GM23338 (cell line): ENCODE measurements around the gene NUP50. TPM values are rescaled to one million over a fixed set of nuclear protein-coding genes. Genes with fewer than 3 reads are reported as not detected.

Experiments
- ATAC-seq: fragments of 200-7000 bp; cut with Tn5 transposase; 3 replicates; pipeline ENCODE4 v1.9.1; 2020
- DNase-seq: peaks from one replicate; pipeline ENCODE4 v3.0.0-alpha.2; 2015; ENCODE audit warnings: low spot score
- H2AFZ ChIP-seq: fragments of 200-600 bp; sonication (generic); 2 replicates; pipeline ENCODE4 v1.8.0; 2016; ENCODE audit warnings: antibody characterized with exemption, mild to moderate bottlenecking, moderate library complexity
- H3F3A ChIP-seq: fragments of 200-600 bp; sonication (generic); replicated peaks from 2 replicates; pipeline ENCODE4 v1.8.0; 2017; ENCODE audit warnings: antibody characterized with exemption, mixed run types, low read depth
- H3K27ac ChIP-seq: fragments of 200-600 bp; sonication (generic); 2 replicates; pipeline ENCODE4 v1.6.1; 2016; ENCODE audit warnings: low read depth
- H3K27me3 ChIP-seq: fragments of 200-600 bp; sonication (generic); 2 replicates; pipeline ENCODE4 v1.8.0; 2016; ENCODE audit warnings: mild to moderate bottlenecking, mixed run types, moderate library complexity; ENCODE audit not compliant: insufficient read depth
- H3K36me3 ChIP-seq: fragments of 200-600 bp; sonication (generic); 2 replicates; pipeline ENCODE4 v1.8.0; 2016; ENCODE audit warnings: mild to moderate bottlenecking; ENCODE audit not compliant: insufficient read depth
- H3K4me1 ChIP-seq: fragments of 200-600 bp; sonication (generic); 2 replicates; pipeline ENCODE4 v1.8.0; 2016; ENCODE audit warnings: mild to moderate bottlenecking, moderate library complexity; ENCODE audit not compliant: insufficient read depth
- H3K4me2 ChIP-seq: fragments of 200-600 bp; sonication (generic); 2 replicates; pipeline ENCODE4 v1.7.1; 2017; ENCODE audit warnings: mixed run types
- H3K4me3 ChIP-seq: fragments of 200-600 bp; sonication (generic); 2 replicates; pipeline ENCODE4 v1.6.1; 2016; ENCODE audit warnings: mixed run types
- H3K79me2 ChIP-seq: fragments of 200-600 bp; sonication (generic); replicated peaks from 2 replicates; pipeline ENCODE4 v1.8.0; 2017; ENCODE audit warnings: mild to moderate bottlenecking; ENCODE audit not compliant: insufficient read depth
- H3K9me2 ChIP-seq: fragments of 200-600 bp; sonication (generic); 2 replicates; pipeline ENCODE4 v1.8.0; 2017; ENCODE audit not compliant: insufficient read depth
- H4K20me1 ChIP-seq: fragments of 200-600 bp; sonication (generic); replicated peaks from 2 replicates; pipeline ENCODE4 v1.8.0; 2017; ENCODE audit warnings: mild to moderate bottlenecking; ENCODE audit not compliant: insufficient read depth
- H3K27ac Mint-ChIP-seq: 2 replicates; pipeline ENCODE4 v1.8.0; 2020; ENCODE audit warnings: inconsistent platforms, mild to moderate bottlenecking, moderate library complexity, mixed read lengths
- H3K27me3 Mint-ChIP-seq: 3 replicates; pipeline ENCODE4 v1.8.0; 2022; ENCODE audit warnings: low read depth, mild to moderate bottlenecking, moderate library complexity, mixed read lengths, inconsistent platforms; ENCODE audit not compliant: insufficient read depth, poor library complexity
- H3K36me3 Mint-ChIP-seq: 3 replicates; pipeline ENCODE4 v1.8.0; 2021; ENCODE audit warnings: low read depth, mild to moderate bottlenecking, inconsistent platforms, moderate library complexity, mixed read lengths
- H3K4me1 Mint-ChIP-seq: 3 replicates; pipeline ENCODE4 v1.8.0; 2020; ENCODE audit warnings: mild to moderate bottlenecking, inconsistent platforms, mixed read lengths
- H3K4me3 Mint-ChIP-seq: 3 replicates; pipeline ENCODE4 v1.8.0; 2021; ENCODE audit warnings: moderate library complexity, mild to moderate bottlenecking, inconsistent platforms, mixed read lengths
- H3K9me3 Mint-ChIP-seq: 3 replicates; pipeline ENCODE4 v1.8.0; 2020; ENCODE audit warnings: moderate library complexity, mild to moderate bottlenecking, inconsistent platforms, mixed read lengths
- CREB1 ChIP-seq: fragments of 250-450 bp; sonication (Bioruptor Pico); IDR thresholded peaks from 2 replicates; pipeline ENCODE4 v1.5.0; 2020; ENCODE audit warnings: low read depth, mild to moderate bottlenecking, moderate library complexity
- EZH2 ChIP-seq: fragments of 200-600 bp; sonication (generic); IDR thresholded peaks from one replicate; pipeline ENCODE4 v1.8.0; 2017; ENCODE audit warnings: antibody characterized with exemption, mild to moderate bottlenecking, low read depth; ENCODE audit not compliant: unreplicated experiment
- EZH2phosphoT487 ChIP-seq: fragments of 200-600 bp; sonication (generic); IDR thresholded peaks from one replicate; pipeline ENCODE4 v1.8.1; 2018; ENCODE audit warnings: antibody characterized with exemption; ENCODE audit not compliant: unreplicated experiment
- JUNB ChIP-seq: IDR thresholded peaks from one replicate; pipeline ENCODE4 v1.6.1; 2016; ENCODE audit warnings: antibody characterized with exemption; ENCODE audit not compliant: unreplicated experiment
- NANOG ChIP-seq: IDR thresholded peaks from 2 replicates; pipeline ENCODE4 v1.6.1; 2016; ENCODE audit warnings: antibody characterized with exemption, borderline replicate concordance
- POLR2AphosphoS5 ChIP-seq: IDR thresholded peaks from 2 replicates; pipeline ENCODE4 v1.6.1; 2016; ENCODE audit warnings: antibody characterized with exemption, low read depth
- STAT1 ChIP-seq: IDR thresholded peaks from one replicate; pipeline ENCODE4 v1.6.1; 2016; ENCODE audit warnings: antibody characterized with exemption; ENCODE audit not compliant: unreplicated experiment
- ZNF114 ChIP-seq: fragments of 250-450 bp; sonication (Bioruptor Pico); IDR thresholded peaks from 2 replicates; pipeline ENCODE4 v1.5.0; 2020; ENCODE audit warnings: mild to moderate bottlenecking, moderate library complexity
- ZNF331 ChIP-seq: fragments of 250-450 bp; sonication (Bioruptor Pico); IDR thresholded peaks from 2 replicates; pipeline ENCODE4 v1.5.0; 2020; ENCODE audit warnings: low read depth, mild to moderate bottlenecking, moderate library complexity
- polyA plus RNA-seq: library from polyadenylated mRNA; unstranded; fragments of >200 nt; fragmentation: Nextera tagmentation; extraction: Ambion mirVana; gene quantifications from 2 replicates; pipeline ENCODE4 v1.2.1, GENCODE V29; 2016
- total RNA-seq: library from RNA; depleted of rRNA; stranded (reverse); fragments of >200 nt; shearing (Covaris generic); gene quantifications from 2 replicates; pipeline ENCODE4 v1.2.3, GENCODE V29; 2014
- TF ChIP-seq, protein P1 (sequence below), 2 experiments: fragments of 200-600 bp in 1 of 2; sonication (generic) in 1 of 2; conservative IDR thresholded peaks; 2 replicates each; pipeline versions ENCODE4 v1.5.1 to v1.6.1; 2016 to 2017; ENCODE audit warnings: antibody characterized with exemption in 2 of 2, low read depth in 2 of 2, mild to moderate bottlenecking in 2 of 2, moderate library complexity in 1 of 2
- TF ChIP-seq, protein P2 (sequence below): fragments of 250-450 bp; sonication (Bioruptor Pico); IDR thresholded peaks from 2 replicates; pipeline ENCODE4 v1.5.0; 2020; ENCODE audit warnings: mild to moderate bottlenecking, moderate library complexity
- TF ChIP-seq, protein P3 (sequence below): IDR thresholded peaks from one replicate; pipeline ENCODE4 v1.6.1; 2018; ENCODE audit warnings: antibody characterized with exemption; ENCODE audit not compliant: unreplicated experiment
- TF ChIP-seq, protein P4 (sequence below): IDR thresholded peaks from 2 replicates; pipeline ENCODE4 v1.6.1; 2016; ENCODE audit warnings: antibody characterized with exemption

Gene NUP50
- total and polyA plus RNA-seq, 2 experiments from 2014 or later: 45.9 to 96.6 TPM

DNA sequence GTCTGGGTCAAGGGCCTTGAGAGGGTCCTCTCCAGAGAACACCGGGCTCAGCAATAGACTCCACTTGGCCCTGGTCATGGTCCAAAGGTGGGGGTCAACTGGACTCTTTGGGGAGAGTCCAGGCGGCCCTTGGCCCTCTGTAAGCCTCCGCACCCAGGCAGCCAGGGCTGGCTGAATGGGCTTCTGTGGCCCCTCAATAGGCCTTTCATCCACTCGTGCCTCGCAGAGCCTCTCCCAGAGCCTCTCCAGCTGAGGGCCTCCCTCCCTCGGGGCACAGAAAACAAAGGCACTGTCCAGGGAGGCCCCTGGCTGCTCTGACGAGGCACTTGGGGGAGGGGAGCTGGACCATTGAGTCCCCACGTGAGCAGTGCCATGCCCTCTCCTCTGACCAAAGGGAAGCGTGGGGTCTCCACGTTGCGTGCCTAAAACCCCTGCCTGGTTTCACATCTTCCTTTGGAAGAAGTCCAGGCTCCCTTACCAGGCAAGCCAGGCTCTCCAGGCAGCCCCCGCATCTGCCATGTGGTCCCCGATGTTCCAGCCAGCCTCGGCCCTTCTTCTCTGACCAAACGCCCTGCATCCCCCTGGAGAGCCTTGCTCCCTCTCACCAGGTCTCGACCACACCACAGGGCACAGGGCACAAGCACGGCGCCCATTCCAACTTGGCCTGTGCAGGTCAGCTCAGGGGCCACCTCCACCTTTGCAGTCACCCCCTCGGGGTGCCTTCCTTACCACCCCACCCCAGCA, 61.4 kb downstream of the NUP50 start:
- H3K27ac Mint-ChIP-seq: no peak overlapping the region
- peaks cover 8% of the 10 kb centered on the region for H4K20me1 ChIP-seq
- no peaks in the 10 kb centered on the region for H3K4me1 ChIP-seq
- H3K36me3 ChIP-seq: no peaks in the 10 kb centered on the region
- H3K4me1 Mint-ChIP-seq: peaks cover 36% of the 10 kb centered on the region
- DNase-seq: no peak
- H3K4me3 ChIP-seq: no peak overlapping the region
- H3F3A ChIP-seq: no peaks in the 10 kb centered on the region
- no peaks in the 10 kb centered on the region for H3K9me2 ChIP-seq
- H3K27me3 ChIP-seq: no peaks in the 10 kb centered on the region
- no peak overlapping the region for H3K4me2 ChIP-seq
- TF ChIP-seq, protein P1, sequence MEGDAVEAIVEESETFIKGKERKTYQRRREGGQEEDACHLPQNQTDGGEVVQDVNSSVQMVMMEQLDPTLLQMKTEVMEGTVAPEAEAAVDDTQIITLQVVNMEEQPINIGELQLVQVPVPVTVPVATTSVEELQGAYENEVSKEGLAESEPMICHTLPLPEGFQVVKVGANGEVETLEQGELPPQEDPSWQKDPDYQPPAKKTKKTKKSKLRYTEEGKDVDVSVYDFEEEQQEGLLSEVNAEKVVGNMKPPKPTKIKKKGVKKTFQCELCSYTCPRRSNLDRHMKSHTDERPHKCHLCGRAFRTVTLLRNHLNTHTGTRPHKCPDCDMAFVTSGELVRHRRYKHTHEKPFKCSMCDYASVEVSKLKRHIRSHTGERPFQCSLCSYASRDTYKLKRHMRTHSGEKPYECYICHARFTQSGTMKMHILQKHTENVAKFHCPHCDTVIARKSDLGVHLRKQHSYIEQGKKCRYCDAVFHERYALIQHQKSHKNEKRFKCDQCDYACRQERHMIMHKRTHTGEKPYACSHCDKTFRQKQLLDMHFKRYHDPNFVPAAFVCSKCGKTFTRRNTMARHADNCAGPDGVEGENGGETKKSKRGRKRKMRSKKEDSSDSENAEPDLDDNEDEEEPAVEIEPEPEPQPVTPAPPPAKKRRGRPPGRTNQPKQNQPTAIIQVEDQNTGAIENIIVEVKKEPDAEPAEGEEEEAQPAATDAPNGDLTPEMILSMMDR (conservative IDR thresholded peaks at IDR 0.05; ENCODE audit: low read depth in 2 of 2): no peak
- TF ChIP-seq, protein P2, sequence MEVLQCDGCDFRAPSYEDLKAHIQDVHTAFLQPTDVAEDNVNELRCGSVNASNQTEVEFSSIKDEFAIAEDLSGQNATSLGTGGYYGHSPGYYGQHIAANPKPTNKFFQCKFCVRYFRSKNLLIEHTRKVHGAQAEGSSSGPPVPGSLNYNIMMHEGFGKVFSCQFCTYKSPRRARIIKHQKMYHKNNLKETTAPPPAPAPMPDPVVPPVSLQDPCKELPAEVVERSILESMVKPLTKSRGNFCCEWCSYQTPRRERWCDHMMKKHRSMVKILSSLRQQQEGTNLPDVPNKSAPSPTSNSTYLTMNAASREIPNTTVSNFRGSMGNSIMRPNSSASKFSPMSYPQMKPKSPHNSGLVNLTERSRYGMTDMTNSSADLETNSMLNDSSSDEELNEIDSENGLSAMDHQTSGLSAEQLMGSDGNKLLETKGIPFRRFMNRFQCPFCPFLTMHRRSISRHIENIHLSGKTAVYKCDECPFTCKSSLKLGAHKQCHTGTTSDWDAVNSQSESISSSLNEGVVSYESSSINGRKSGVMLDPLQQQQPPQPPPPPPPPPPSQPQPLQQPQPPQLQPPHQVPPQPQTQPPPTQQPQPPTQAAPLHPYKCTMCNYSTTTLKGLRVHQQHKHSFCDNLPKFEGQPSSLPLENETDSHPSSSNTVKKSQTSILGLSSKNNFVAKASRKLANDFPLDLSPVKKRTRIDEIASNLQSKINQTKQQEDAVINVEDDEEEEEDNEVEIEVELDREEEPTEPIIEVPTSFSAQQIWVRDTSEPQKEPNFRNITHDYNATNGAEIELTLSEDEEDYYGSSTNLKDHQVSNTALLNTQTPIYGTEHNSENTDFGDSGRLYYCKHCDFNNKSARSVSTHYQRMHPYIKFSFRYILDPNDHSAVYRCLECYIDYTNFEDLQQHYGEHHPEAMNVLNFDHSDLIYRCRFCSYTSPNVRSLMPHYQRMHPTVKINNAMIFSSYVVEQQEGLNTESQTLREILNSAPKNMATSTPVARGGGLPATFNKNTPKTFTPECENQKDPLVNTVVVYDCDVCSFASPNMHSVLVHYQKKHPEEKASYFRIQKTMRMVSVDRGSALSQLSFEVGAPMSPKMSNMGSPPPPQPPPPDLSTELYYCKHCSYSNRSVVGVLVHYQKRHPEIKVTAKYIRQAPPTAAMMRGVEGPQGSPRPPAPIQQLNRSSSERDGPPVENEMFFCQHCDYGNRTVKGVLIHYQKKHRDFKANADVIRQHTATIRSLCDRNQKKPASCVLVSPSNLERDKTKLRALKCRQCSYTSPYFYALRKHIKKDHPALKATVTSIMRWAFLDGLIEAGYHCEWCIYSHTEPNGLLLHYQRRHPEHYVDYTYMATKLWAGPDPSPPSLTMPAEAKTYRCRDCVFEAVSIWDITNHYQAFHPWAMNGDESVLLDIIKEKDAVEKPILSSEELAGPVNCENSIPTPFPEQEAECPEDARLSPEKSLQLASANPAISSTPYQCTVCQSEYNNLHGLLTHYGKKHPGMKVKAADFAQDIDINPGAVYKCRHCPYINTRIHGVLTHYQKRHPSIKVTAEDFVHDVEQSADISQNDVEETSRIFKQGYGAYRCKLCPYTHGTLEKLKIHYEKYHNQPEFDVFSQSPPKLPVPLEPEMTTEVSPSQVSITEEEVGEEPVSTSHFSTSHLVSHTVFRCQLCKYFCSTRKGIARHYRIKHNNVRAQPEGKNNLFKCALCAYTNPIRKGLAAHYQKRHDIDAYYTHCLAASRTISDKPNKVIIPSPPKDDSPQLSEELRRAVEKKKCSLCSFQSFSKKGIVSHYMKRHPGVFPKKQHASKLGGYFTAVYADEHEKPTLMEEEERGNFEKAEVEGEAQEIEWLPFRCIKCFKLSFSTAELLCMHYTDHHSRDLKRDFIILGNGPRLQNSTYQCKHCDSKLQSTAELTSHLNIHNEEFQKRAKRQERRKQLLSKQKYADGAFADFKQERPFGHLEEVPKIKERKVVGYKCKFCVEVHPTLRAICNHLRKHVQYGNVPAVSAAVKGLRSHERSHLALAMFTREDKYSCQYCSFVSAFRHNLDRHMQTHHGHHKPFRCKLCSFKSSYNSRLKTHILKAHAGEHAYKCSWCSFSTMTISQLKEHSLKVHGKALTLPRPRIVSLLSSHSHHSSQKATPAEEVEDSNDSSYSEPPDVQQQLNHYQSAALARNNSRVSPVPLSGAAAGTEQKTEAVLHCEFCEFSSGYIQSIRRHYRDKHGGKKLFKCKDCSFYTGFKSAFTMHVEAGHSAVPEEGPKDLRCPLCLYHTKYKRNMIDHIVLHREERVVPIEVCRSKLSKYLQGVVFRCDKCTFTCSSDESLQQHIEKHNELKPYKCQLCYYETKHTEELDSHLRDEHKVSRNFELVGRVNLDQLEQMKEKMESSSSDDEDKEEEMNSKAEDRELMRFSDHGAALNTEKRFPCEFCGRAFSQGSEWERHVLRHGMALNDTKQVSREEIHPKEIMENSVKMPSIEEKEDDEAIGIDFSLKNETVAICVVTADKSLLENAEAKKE (CRISPR knock-in tag): no peak
- no peak for TF ChIP-seq EZH2
- TF ChIP-seq CREB1 (CRISPR knock-in tag): no peak
- TF ChIP-seq, protein P3, sequence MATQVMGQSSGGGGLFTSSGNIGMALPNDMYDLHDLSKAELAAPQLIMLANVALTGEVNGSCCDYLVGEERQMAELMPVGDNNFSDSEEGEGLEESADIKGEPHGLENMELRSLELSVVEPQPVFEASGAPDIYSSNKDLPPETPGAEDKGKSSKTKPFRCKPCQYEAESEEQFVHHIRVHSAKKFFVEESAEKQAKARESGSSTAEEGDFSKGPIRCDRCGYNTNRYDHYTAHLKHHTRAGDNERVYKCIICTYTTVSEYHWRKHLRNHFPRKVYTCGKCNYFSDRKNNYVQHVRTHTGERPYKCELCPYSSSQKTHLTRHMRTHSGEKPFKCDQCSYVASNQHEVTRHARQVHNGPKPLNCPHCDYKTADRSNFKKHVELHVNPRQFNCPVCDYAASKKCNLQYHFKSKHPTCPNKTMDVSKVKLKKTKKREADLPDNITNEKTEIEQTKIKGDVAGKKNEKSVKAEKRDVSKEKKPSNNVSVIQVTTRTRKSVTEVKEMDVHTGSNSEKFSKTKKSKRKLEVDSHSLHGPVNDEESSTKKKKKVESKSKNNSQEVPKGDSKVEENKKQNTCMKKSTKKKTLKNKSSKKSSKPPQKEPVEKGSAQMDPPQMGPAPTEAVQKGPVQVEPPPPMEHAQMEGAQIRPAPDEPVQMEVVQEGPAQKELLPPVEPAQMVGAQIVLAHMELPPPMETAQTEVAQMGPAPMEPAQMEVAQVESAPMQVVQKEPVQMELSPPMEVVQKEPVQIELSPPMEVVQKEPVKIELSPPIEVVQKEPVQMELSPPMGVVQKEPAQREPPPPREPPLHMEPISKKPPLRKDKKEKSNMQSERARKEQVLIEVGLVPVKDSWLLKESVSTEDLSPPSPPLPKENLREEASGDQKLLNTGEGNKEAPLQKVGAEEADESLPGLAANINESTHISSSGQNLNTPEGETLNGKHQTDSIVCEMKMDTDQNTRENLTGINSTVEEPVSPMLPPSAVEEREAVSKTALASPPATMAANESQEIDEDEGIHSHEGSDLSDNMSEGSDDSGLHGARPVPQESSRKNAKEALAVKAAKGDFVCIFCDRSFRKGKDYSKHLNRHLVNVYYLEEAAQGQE: no peak
- no peak for TF ChIP-seq STAT1
- TF ChIP-seq POLR2AphosphoS5: no peak
- TF ChIP-seq ZNF331 (CRISPR knock-in tag): no peak
- TF ChIP-seq NANOG: no peak
- TF ChIP-seq, protein P4, sequence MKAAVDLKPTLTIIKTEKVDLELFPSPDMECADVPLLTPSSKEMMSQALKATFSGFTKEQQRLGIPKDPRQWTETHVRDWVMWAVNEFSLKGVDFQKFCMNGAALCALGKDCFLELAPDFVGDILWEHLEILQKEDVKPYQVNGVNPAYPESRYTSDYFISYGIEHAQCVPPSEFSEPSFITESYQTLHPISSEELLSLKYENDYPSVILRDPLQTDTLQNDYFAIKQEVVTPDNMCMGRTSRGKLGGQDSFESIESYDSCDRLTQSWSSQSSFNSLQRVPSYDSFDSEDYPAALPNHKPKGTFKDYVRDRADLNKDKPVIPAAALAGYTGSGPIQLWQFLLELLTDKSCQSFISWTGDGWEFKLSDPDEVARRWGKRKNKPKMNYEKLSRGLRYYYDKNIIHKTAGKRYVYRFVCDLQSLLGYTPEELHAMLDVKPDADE: no peak
- no peak for TF ChIP-seq JUNB
- TF ChIP-seq ZNF114 (CRISPR knock-in tag): no peak
- TF ChIP-seq EZH2phosphoT487: no peak
- no peaks in the 10 kb centered on the region; the same call in 2 of the 3 replicates for H3K9me3 Mint-ChIP-seq
- H3K4me3 Mint-ChIP-seq: no peak overlapping the region
- H3K27ac ChIP-seq: no peak overlapping the region
- H2AFZ ChIP-seq: no peak overlapping the region
- peaks cover 25% of the 10 kb centered on the region for H3K79me2 ChIP-seq
- H3K36me3 Mint-ChIP-seq: no peaks in the 10 kb centered on the region
- peak; percentile 20 for ATAC-seq
- H3K27me3 Mint-ChIP-seq: peaks cover 9% of the 10 kb centered on the region
